Lower lobe of right lung (tissue), 2 donors: ENCODE data around the gene PEX14. TPM values are rescaled to one million over a fixed set of nuclear protein-coding genes. Genes with fewer than 3 reads are reported as not detected.
A peak's percentile ranks its signal among the peaks of the same experiment; 100 is the strongest.

Source experiments
- ATAC-seq, 2 donors: fragments of 200-7000 bp; cut with Tn5 transposase; one replicate each; pipeline ENCODE4 v1.9.1; 2020 to 2022; ENCODE audit warnings: mild to moderate bottlenecking in 2 of 2, moderate library complexity in 2 of 2
- DNase-seq: peaks from one replicate; pipeline ENCODE4 v3.0.0-alpha.2; 2020
- H3K27ac ChIP-seq: fragments of 200-600 bp; one replicate; pipeline ENCODE4 v1.8.0; 2022
- H3K27me3 ChIP-seq: fragments of 200-600 bp; one replicate; pipeline ENCODE4 v1.8.0; 2022; ENCODE audit warnings: low read depth
- H3K36me3 ChIP-seq: fragments of 200-600 bp; one replicate; pipeline ENCODE4 v1.8.0; 2022; ENCODE audit warnings: mild to moderate bottlenecking
- H3K4me1 ChIP-seq: fragments of 200-600 bp; one replicate; pipeline ENCODE4 v1.8.0; 2022
- H3K4me3 ChIP-seq: fragments of 200-600 bp; one replicate; pipeline ENCODE4 v1.8.0; 2022; ENCODE audit warnings: mild to moderate bottlenecking
- H3K9me3 ChIP-seq: fragments of 200-600 bp; one replicate; pipeline ENCODE4 v1.8.0; 2022
- intact Hi-C: fragments of 100-400 bp; cut with DNase I; formaldehyde crosslinking; loops from one replicate; pipeline ENCODE4 v1.11.0; 2022
- total RNA-seq: library from RNA; stranded (reverse); fragmentation: NEBNext Ultra II Directional; extraction: Animal tissue kit (Norgen Biotek cat#: 25700); gene quantifications from one replicate; pipeline ENCODE4 v1.2.1, GENCODE V29; 2021
- TF ChIP-seq, protein P1 (sequence below): fragments of 200-600 bp; IDR thresholded peaks from one replicate; pipeline ENCODE4 v1.8.0; 2022; ENCODE audit warnings: antibody characterized with exemption, mild to moderate bottlenecking
- donor health status: DM: no; HTN: yes; CAD: no; lungs with severe emphysema.

Gene PEX14
- total RNA-seq, 1 donor from 2014 or later = 27.9 TPM

GRCh38 chr1:10637834-10638558 is 163.2 kb downstream of the PEX14 start:
- peaks cover 52% of the 10 kb centered on the region for H3K4me1 ChIP-seq
- intact Hi-C loops = no loop called here
- H3K27me3 ChIP-seq = peaks cover 5% of the 10 kb centered on the region
- DNase-seq (no peak), ATAC-seq (no peak)
- H3K36me3 ChIP-seq = peaks cover 42% of the 10 kb centered on the region
- no peak overlapping the region for H3K27ac ChIP-seq
- TF ChIP-seq, protein P1, sequence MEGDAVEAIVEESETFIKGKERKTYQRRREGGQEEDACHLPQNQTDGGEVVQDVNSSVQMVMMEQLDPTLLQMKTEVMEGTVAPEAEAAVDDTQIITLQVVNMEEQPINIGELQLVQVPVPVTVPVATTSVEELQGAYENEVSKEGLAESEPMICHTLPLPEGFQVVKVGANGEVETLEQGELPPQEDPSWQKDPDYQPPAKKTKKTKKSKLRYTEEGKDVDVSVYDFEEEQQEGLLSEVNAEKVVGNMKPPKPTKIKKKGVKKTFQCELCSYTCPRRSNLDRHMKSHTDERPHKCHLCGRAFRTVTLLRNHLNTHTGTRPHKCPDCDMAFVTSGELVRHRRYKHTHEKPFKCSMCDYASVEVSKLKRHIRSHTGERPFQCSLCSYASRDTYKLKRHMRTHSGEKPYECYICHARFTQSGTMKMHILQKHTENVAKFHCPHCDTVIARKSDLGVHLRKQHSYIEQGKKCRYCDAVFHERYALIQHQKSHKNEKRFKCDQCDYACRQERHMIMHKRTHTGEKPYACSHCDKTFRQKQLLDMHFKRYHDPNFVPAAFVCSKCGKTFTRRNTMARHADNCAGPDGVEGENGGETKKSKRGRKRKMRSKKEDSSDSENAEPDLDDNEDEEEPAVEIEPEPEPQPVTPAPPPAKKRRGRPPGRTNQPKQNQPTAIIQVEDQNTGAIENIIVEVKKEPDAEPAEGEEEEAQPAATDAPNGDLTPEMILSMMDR = no peak
- no peaks in the 10 kb centered on the region for H3K9me3 ChIP-seq
- H3K4me3 ChIP-seq = peak overlapping the region; percentile 35

GRCh38 chr1:10638559-10639005 is 163.8 kb downstream of the PEX14 start:
- Histone ChIP-seq H3K9me3 (no peaks in the 10 kb centered on the region), H3K36me3 (peaks cover 47% of the 10 kb centered on the region), H3K4me3 (peak overlapping the region; percentile 35), H3K27ac (no peak overlapping the region), H3K27me3 (peaks cover 5% of the 10 kb centered on the region), H3K4me1 (peaks cover 52% of the 10 kb centered on the region)
- intact Hi-C loops = no loop called here
- DNase-seq = no peak
- ATAC-seq = no peak
- TF ChIP-seq, protein P1 = no peak

GRCh38 chr1:10639011-10639774 is 164.4 kb downstream of the PEX14 start:
- intact Hi-C loops = no loop called here
- Histone ChIP-seq H3K4me1 (peaks cover 50% of the 10 kb centered on the region), H3K27me3 (peaks cover 5% of the 10 kb centered on the region), H3K4me3 (no peak overlapping the region), H3K27ac (no peak overlapping the region), H3K36me3 (peaks cover 53% of the 10 kb centered on the region), H3K9me3 (no peaks in the 10 kb centered on the region)
- TF ChIP-seq, protein P1 = no peak
- DNase-seq (no peak), ATAC-seq (no peak)

GRCh38 chr1:10639775-10640578 is 165.2 kb downstream of the PEX14 start:
- Histone ChIP-seq H3K4me3 (no peak overlapping the region), H3K27me3 (peaks cover 5% of the 10 kb centered on the region), H3K27ac (peak overlapping the region; percentile 56), H3K9me3 (no peaks in the 10 kb centered on the region), H3K36me3 (peaks cover 61% of the 10 kb centered on the region), H3K4me1 (peaks cover 42% of the 10 kb centered on the region)
- DNase-seq = no peak
- intact Hi-C loops = no loop called here
- peak in 1 of 2 donors; percentile 4 for ATAC-seq
- TF ChIP-seq, protein P1 = no peak

GRCh38 chr1:10640843-10641553 is 166.2 kb downstream of the PEX14 start:
- ATAC-seq = no peak

More at GRCh38 chr1:10640843-10641553, 166.2 kb downstream of the PEX14 start:
- H3K4me1 ChIP-seq = peaks cover 32% of the 10 kb centered on the region
- H3K27ac ChIP-seq = peak overlapping the region; percentile 56
- intact Hi-C loops = no loop called here
- H3K4me3 ChIP-seq = no peak overlapping the region
- H3K9me3 ChIP-seq = no peaks in the 10 kb centered on the region
- TF ChIP-seq, protein P1 = no peak
- H3K36me3 ChIP-seq = peaks cover 70% of the 10 kb centered on the region
- H3K27me3 ChIP-seq = peaks cover 5% of the 10 kb centered on the region
- DNase-seq = no peak
